Fibroblast of skin of back (primary cell): Measurements from ENCODE around the gene ZNF440. TPM values are rescaled to one million over a fixed set of nuclear protein-coding genes. Genes with fewer than 3 reads are reported as not detected.
"Not testable (repeated sequence)": the region's sequence is repeated elsewhere in the genome, so short reads cannot be mapped to it uniquely, and the experiment has no call there.

Experiments
- DNase-seq: peaks from one replicate; pipeline ENCODE4 v3.0.0-alpha.2; 2013
- polyA plus RNA-seq, 2 experiments: library from polyadenylated mRNA; unstranded; fragments of 120-200 nt; gene quantifications; one replicate each; pipeline ENCODE4 v1.2.1, GENCODE V29; 2013; ENCODE audit not compliant: insufficient read length in 2 of 2

ZNF440 gene
- 4.4 TPM for polyA plus RNA-seq (2013, experiment 1 of 2; ENCODE audit: insufficient read length)
- 4.5 TPM for polyA plus RNA-seq (2013, experiment 2 of 2; ENCODE audit: insufficient read length)

GRCh38 chr19:11814029-11814699 lies at the start of gene ZNF440:
Gene ZNF440 (plus strand): TSS chr19:11814273. CDS start chr19:11814448, 175 bp downstream.
- peak; percentile 92 for DNase-seq

GRCh38 chr19:11766597-11767591 lies 47.2 kb upstream of the ZNF440 start, which contains the start of gene ZNF441:
Gene ZNF441 (plus strand): TSS chr19:11767000. CDS start chr19:11767194, 194 bp downstream.
- DNase-seq: peak; percentile 95

- peak; percentile 22 for DNase-seq
Measured at GRCh38 chr19:11767633-11768133, 46.4 kb upstream of the ZNF440 start.

- DNase-seq: no peak
Measured at GRCh38 chr19:11769995-11770394, 44.1 kb upstream of the ZNF440 start.

- not testable (repeated sequence) for DNase-seq
Measured at GRCh38 chr19:11771520-11771919, 42.6 kb upstream of the ZNF440 start.

- not testable (repeated sequence) for DNase-seq
Measured at GRCh38 chr19:11776669-11777068, 37.4 kb upstream of the ZNF440 start.

- DNase-seq: no peak
Measured at GRCh38 chr19:11780431-11781020, 33.5 kb upstream of the ZNF440 start.

- no peak for DNase-seq
Measured at GRCh38 chr19:11781295-11782057, 32.6 kb upstream of the ZNF440 start.

- DNase-seq: no peak
Measured at GRCh38 chr19:11783767-11784166, 30.3 kb upstream of the ZNF440 start.

- DNase-seq: no peak
Measured at GRCh38 chr19:11784356-11784755, 29.7 kb upstream of the ZNF440 start.

- no peak for DNase-seq
Measured at GRCh38 chr19:11787536-11787935, 26.5 kb upstream of the ZNF440 start.

- DNase-seq: no peak
Measured at GRCh38 chr19:11792942-11793341, 21.1 kb upstream of the ZNF440 start.

GRCh38 chr19:11797491-11797890 lies 16.6 kb upstream of the ZNF440 start:
- DNase-seq: peak; percentile 76

- peak; percentile 91 for DNase-seq
Measured at GRCh38 chr19:11798391-11799330, 15.4 kb upstream of the ZNF440 start, which contains the start of gene ZNF491. Gene ZNF491 (plus strand): TSS chr19:11798523. CDS start chr19:11805954, 7,431 bp downstream.

GRCh38 chr19:11806354-11807098 lies 7.5 kb upstream of the ZNF440 start:
- no peak for DNase-seq

GRCh38 chr19:11807099-11807380 lies 7.0 kb upstream of the ZNF440 start:
- DNase-seq: no peak

- DNase-seq: no peak
Measured at GRCh38 chr19:11813703-11814028, 407 bp upstream of the ZNF440 start.

- DNase-seq: peak; percentile 32
Measured at GRCh38 chr19:11814700-11815035, 595 bp downstream of the ZNF440 start.

GRCh38 chr19:11821474-11822109 lies 7.5 kb downstream of the ZNF440 start:
- DNase-seq: no peak
